HG02763 (cell line): ENCODE measurements around the gene TPRX1.
"Not testable (repeated sequence)": the region's sequence is repeated elsewhere in the genome, so short reads cannot be mapped to it uniquely, and the experiment has no call there.

Experiments
- ATAC-seq: cut with Tn5 transposase; IDR thresholded peaks from one replicate; pipeline ENCODE4 v1.9.1; 2021; ENCODE audit warnings: mild to moderate bottlenecking, moderate library complexity; ENCODE audit not compliant: unreplicated experiment

Gene TPRX1

DNA sequence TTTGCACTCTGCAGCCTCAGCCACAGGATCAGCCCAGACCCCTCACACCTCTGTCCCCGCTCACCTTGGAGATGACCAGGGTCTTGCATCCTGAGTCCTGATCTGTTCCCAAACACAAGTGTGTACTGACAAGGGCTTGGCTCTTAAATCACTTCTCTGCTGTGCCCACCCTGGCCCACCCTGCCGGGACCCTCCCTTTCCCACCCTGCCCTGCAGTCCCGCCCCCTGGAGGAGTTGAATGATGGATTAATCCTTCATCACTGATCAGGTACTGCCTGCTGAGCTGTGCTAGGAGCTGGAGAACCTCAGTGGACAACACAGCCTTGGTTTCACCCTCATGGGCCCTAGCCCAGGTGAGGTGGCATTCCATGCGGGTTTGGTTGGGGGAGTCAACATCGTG is at the start of gene TPRX1:
TSS of gene TPRX1 (minus strand) at position 101 of the 400 bp plus-strand sequence. CDS start at position 89, 12 bp downstream.
- ATAC-seq, result not testable (repeated sequence)

- ATAC-seq, result no peak
Observed at GRCh38 chr19:47853003-47853402, 48.7 kb upstream of the TPRX1 start.

DNA sequence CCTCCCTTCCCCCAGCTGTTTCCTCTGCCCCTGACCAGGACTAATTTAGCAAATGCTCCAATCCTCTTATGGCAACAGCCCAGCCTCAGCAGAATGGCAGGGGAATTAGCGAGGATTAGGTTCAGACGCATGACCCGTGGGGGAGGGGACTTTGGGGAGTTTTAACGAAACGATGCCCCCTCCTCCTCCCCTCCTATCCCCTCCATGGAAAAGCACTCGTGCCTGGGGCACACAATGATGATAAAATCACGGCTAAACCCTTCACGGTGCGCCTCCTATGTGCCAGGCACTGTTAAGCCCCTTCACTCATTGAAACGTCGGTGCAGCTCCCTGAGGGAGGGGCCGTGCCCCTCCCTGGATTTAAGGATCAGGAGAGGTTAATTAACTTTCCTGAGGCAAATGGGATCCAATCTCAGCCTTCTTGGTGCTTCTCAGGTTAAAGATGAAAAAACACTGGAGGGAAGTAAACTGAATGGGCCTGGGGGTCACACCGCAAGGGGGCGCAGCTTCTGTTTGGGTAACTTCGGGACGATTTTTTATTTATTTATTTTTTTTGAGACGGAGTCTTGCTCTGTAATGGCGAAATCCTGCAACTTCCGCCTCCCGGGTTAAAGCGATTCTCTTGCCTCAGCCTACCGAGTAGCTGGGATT is 44.6 kb upstream of the TPRX1 start:
- no peak for ATAC-seq

- ATAC-seq, result no peak
Observed at GRCh38 chr19:47848425-47848822, 44.1 kb upstream of the TPRX1 start.

GRCh38 chr19:47842941-47843340 is 38.6 kb upstream of the TPRX1 start:
- ATAC-seq, result no peak

DNA sequence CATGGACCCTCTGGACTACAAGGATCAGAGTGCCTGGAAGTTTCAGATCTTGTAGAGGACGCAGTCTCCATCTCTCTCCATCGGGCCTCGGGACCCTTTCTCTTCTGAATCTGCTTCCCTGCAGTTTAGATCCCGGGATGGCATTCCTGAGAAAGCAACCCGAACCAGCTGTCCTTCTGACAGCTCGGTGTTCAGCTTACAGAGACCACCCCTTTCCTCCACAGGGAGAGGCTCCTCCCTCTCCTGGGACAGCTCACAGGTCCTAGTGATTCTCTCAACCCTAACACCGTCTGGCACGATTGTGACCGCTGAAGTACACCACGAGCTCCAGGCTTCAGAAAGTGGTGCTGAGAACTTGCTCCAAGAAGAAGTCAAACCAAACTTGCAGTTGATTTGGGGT is 35.6 kb upstream of the TPRX1 start:
- ATAC-seq, result no peak

GRCh38 chr19:47839411-47839810 is 35.1 kb upstream of the TPRX1 start:
- ATAC-seq, result no peak

DNA sequence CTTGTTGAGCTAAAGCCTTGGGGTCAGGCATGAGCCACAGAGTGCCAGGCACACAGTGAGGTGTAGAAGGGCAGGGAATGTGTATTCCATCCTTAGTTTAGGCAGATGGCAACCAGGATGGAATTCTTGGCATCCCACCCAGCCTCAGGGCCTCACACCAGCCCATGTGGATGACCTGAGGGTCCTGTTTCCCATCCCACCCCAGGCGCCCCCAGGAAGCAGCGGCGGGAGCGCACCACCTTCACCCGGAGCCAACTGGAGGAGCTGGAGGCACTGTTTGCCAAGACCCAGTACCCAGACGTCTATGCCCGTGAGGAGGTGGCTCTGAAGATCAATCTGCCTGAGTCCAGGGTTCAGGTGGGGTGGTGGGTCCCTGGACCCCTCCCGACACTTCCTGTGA is 31.7 kb upstream of the TPRX1 start:
- no peak for ATAC-seq

- no peak for ATAC-seq
Observed at GRCh38 chr19:47832723-47833122, 28.4 kb upstream of the TPRX1 start.

DNA sequence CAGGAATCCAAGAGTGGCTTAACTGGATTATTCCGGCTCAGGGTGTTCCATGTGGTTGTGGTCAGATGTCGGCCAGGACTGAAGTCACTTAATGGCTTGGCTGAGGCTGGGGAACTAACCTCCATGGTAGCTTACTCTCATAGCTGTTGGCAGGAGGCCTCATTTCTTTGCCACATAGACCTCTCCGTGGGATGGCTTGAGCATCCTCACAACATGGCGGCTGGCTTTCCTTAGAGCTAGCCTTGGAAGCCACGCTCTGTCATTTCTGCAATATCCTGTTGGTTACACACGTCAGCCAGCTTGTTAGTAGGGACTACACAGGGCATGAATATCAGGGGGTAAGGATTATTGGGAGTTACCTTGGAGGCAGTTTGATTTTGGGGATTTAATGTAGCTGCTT is 22.4 kb upstream of the TPRX1 start:
- ATAC-seq, result no peak

- ATAC-seq, result no peak
Observed at GRCh38 chr19:47824396-47824795, 20.0 kb upstream of the TPRX1 start.

- ATAC-seq, result no peak
Observed at GRCh38 chr19:47821460-47822020, 17.2 kb upstream of the TPRX1 start, which contains the start of gene CRX. TSS of gene CRX (plus strand) at chr19:47821937. CDS start at chr19:47834444, 12,507 bp downstream.

DNA sequence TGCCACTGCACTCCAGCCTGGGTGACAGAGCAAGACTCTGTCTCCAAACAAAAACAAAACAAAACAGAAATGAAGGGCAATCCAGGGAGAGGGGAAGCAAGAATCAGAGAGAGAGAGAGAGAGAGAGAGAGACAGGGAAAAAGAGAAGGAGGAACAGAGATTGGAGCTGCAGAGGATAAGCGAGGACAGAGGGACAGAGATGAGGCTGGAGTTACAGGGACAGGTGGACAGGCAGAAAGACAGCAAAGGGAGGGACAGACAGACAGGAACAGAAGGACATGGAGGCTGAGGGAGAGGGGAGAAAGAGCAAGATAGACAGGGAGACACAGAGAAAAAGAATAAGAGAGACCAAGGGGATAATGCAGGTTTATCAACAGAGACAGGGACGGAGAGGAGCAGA is 16.1 kb upstream of the TPRX1 start:
- ATAC-seq, result no peak

- no peak for ATAC-seq
Observed at GRCh38 chr19:47819858-47820257, 15.5 kb upstream of the TPRX1 start.

DNA sequence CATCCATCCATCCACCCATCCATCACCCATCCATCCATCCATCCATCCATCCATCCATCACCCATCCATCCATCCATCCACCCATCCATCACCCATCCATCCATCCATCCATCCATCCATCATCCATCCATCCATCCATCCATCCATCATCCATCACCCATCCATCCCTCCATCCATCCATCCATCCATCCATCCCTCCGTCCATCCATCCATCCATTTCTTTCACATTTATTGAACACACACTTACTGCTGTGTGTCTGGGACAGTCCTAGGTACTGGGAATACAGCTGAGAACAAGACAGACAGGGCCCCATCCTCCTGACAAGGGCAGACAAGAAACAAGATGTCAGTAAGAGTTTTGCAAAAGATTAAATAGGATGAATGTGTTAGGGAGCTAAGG is 13.9 kb upstream of the TPRX1 start:
- not testable (repeated sequence) for ATAC-seq

GRCh38 chr19:47816270-47816669 is 11.9 kb upstream of the TPRX1 start:
- ATAC-seq, result not testable (repeated sequence)

DNA sequence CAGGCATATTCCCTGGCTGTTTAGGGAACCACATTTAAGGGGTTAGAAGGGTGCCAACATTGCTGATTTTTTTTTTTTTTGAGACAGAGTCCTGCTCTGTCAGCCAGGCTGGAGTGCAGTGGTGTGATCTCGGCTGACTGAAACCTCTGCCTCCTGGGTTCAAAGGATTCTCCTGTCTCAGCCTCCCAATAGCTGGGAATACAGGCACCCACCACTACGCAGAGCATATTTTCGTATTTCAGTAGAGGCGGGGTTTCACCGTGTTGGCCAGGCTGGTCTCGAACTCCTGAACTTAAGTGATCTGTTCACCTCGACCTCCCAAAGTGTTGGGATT is 9.6 kb upstream of the TPRX1 start:
- ATAC-seq, result no peak

- ATAC-seq, result no peak
Observed at GRCh38 chr19:47813304-47813994, 9.1 kb upstream of the TPRX1 start.

- no peak for ATAC-seq
Observed at GRCh38 chr19:47806435-47806834, 2.1 kb upstream of the TPRX1 start.

GRCh38 chr19:47805313-47805712 is 962 bp upstream of the TPRX1 start:
- ATAC-seq, result no peak

DNA sequence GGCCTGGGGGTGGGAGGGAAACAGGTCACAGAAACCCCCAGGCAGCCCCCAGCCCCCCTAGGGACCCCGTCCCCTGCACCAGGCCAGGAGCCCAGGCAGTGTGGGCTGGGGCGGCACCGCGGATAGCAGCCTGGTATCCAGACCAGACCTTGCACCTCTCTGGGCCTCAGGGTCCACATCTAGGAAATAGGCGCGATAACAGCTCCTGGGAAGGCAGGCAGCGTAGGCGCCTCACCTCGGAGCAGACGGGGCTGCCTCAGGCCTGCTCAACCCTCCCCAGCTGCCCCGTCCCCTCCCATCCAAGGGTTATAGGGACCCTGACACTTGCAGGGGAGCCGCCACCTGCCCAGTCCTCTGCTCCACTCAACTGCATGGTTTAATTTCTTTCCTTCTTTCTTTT is 680 bp downstream of the TPRX1 start:
- ATAC-seq, result not testable (repeated sequence)

DNA sequence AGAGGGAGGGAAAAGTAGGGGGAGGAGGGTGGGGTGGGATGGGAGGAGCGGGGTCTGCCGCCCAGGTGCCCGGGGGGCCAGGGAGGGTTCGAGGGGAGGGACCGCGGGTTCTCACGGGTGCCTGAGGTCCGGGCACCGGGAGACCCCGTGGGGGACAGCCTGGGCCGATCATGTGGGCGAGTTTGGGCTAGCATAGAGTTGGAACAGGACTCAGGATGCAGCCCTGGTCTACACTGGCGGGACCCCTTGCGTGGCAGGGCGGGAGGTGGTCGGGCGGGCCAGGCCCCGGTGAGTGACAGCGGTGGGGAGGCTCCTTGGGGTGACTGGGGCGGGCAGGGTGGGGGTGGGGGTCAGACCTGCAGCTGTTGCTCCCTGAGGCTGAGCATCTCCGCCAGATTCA is 1.2 kb downstream of the TPRX1 start:
- not testable (repeated sequence) for ATAC-seq
